Astrocyte of the spinal cord (primary cell): ENCODE data around the gene NRP2.

Source experiments
- DNase-seq: peaks from one replicate; pipeline ENCODE4 v3.0.0; 2011; ENCODE audit warnings: low read depth, low spot score
- H3K4me3 ChIP-seq: 2 replicates; pipeline ENCODE4 v1.5.1; 2011; ENCODE audit warnings: low read depth, mild to moderate bottlenecking, low read length, moderate library complexity
- CTCF ChIP-seq: IDR thresholded peaks from 2 replicates; pipeline ENCODE4 v1.5.1; 2012; ENCODE audit warnings: low read depth, mild to moderate bottlenecking, low read length, inconsistent platforms
- in situ Hi-C: cut with HindIII; loops from 2 replicates; pipeline ENCODE4 v1.10.0; 2017; ENCODE audit warnings: low sequenced_read_pairs

The NRP2 gene

GRCh38 chr2:205759732-205760131 is 77.4 kb downstream of the NRP2 start:
- H3K4me3 ChIP-seq = no peak overlapping the region
- DNase-seq = no peak
- TF ChIP-seq CTCF = no peak
- in situ Hi-C loops = no loop called here

- TF ChIP-seq CTCF = no peak
- no peak overlapping the region for H3K4me3 ChIP-seq
- in situ Hi-C loops = no loop called here
- DNase-seq = no peak
Measured at GRCh38 chr2:205760157-205760556, 77.9 kb downstream of the NRP2 start.

GRCh38 chr2:205761421-205761820 is 79.1 kb downstream of the NRP2 start:
- in situ Hi-C loops = no loop called here
- H3K4me3 ChIP-seq = no peak overlapping the region
- no peak for TF ChIP-seq CTCF
- DNase-seq = no peak

- DNase-seq = no peak
- H3K4me3 ChIP-seq = no peak overlapping the region
- TF ChIP-seq CTCF = no peak
- in situ Hi-C loops = no loop called here
Measured at GRCh38 chr2:205762881-205763280, 80.6 kb downstream of the NRP2 start.

GRCh38 chr2:205763708-205764211 is 81.5 kb downstream of the NRP2 start:
- DNase-seq = peak; percentile 93
- H3K4me3 ChIP-seq = no peak overlapping the region
- peak; percentile 78 for TF ChIP-seq CTCF
- in situ Hi-C loops = no loop called here

GRCh38 chr2:205764270-205764746 is 82.0 kb downstream of the NRP2 start:
- no peak for TF ChIP-seq CTCF
- DNase-seq = no peak
- no peak overlapping the region for H3K4me3 ChIP-seq
- in situ Hi-C loops = no loop called here

- in situ Hi-C loops = no loop called here
- no peak for TF ChIP-seq CTCF
- no peak for DNase-seq
- no peak overlapping the region for H3K4me3 ChIP-seq
Measured at GRCh38 chr2:205765151-205765550, 82.8 kb downstream of the NRP2 start.
